ENCODE results near the gene PRSS33. TPM values are rescaled to one million over a fixed set of nuclear protein-coding genes. Genes with fewer than 3 reads are reported as not detected.

The PRSS33 gene
- polyA plus RNA-seq (2011; rRNA removed) (not detected in 2 replicates), polyA plus RNA-seq (2017; fragmentation: RNase III; extraction: RNeasy Plus Mini Kit Qiagen cat#74134 plus additional on column Dnase treatment) (0.04 to 0.05 TPM in 2 of 3 replicates, not detected in the other), polyA minus RNA-seq (2011; rRNA and poly(A)+ RNA removed) (not detected in 2 replicates)
- polyA plus RNA-seq (2012; cell fraction: cytosol; rRNA removed), result 0.03 TPM in 1 of 2 replicates, not detected in the other
- polyA plus RNA-seq (2012; cell fraction: nucleus; rRNA removed), result not detected in 2 replicates

GRCh38 chr16:2787406-2787805 lies at the start of gene PRSS33:
TSS of gene PRSS33 (minus strand) at chr16:2787560. CDS start at chr16:2786547, 1,013 bp downstream.
- no peaks in the 10 kb centered on the region for H3K9me3 ChIP-seq
- no peaks in the 10 kb centered on the region for H3K4me1 ChIP-seq
- DNase-seq (ENCODE audit: low read depth in 1 of 2, low spot score in 1 of 2), result no peak
- CTCF ChIA-PET, result interaction anchor here (1.1 to 1.7 kb wide), 2 partner anchors 9 to 80 kb away, joined by 4 to 5 read pairs; no protein-coding TSS in a partner anchor
- H3K27ac ChIP-seq, result 0 out of 6 replicates have a peak within 1 kb of the TSS, but pooled peaks of 1 of the 2 experiments have one; percentile 34
- no peak for FAIRE-seq
- POLR2A ChIA-PET, result no interaction called here
- H3K4me2 ChIP-seq, result no peak within 1 kb of the TSS
- H3K4me3 ChIP-seq, result no peak within 1 kb of the TSS
- no peak for TF ChIP-seq ATOH8 (CRISPR knock-in tag; IDR thresholded peaks at IDR 0.05; ENCODE audit: low read depth)
- no peak for TF ChIP-seq MAFK (IDR thresholded peaks at IDR 0.05; ENCODE audit: partially characterized antibody)
- no peak for TF ChIP-seq POLR2AphosphoS2 (conservative IDR thresholded peaks at IDR 0.05; ENCODE audit: low read length)
- TF ChIP-seq MAZ (IDR thresholded peaks at IDR 0.05; ENCODE audit: borderline replicate concordance, low read depth, low read length), result no peak
- TF ChIP-seq EP300 (IDR thresholded peaks at IDR 0.05), result no peak
- TF ChIP-seq RARB (CRISPR knock-in tag; IDR thresholded peaks at IDR 0.05), result no peak
- no peak for TF ChIP-seq TFCP2L1 (CRISPR knock-in tag; IDR thresholded peaks at IDR 0.05)
- TF ChIP-seq EHMT2 (IDR thresholded peaks at IDR 0.05; ENCODE audit: low read depth), result no peak
- no peak for TF ChIP-seq RCOR1 (IDR thresholded peaks at IDR 0.05; ENCODE audit: low read depth, low read length)
- TF ChIP-seq FOSL2 (IDR thresholded peaks at IDR 0.05), result no peak
- TF ChIP-seq FOSL2 (CRISPR knock-in tag; IDR thresholded peaks at IDR 0.05), result no peak
- TF ChIP-seq NPAS2 (CRISPR knock-in tag; IDR thresholded peaks at IDR 0.05; ENCODE audit: borderline replicate concordance), result no peak
- TF ChIP-seq RFX5 (IDR thresholded peaks at IDR 0.05), result no peak
- TF ChIP-seq BCL3 (IDR thresholded peaks at IDR 0.05), result no peak
- TF ChIP-seq HOXB13 (CRISPR knock-in tag; IDR thresholded peaks at IDR 0.05; ENCODE audit: low read depth), result no peak
- ATAC-seq, result 0 out of 6 replicates have a peak, but pooled peaks of 1 of the 2 experiments have one; percentile 11
- 46% methylated on average over 7 of the region's 10 CpGs for WGBS (ENCODE audit: missing lambda C conversion rate)

- peak overlapping the region; percentile 79 to 90 for H3K27ac ChIP-seq
- peaks cover 41% of the 10 kb centered on the region for H3K4me1 ChIP-seq
- no peak overlapping the region for H3K4me3 ChIP-seq
- 84% methylated on average over 13 of the region's 13 CpGs for WGBS (ENCODE audit: missing lambda C conversion rate)
- DNase-seq (ENCODE audit: low read depth in 1 of 2, low spot score in 1 of 2) (no peak), ATAC-seq (no peak), FAIRE-seq (no peak)
- CTCF ChIA-PET, result interaction anchor here (1.0 to 1.6 kb wide), 2 partner anchors 31 to 82 kb away, joined by 3 to 10 read pairs; no protein-coding TSS in a partner anchor
- no peaks in the 10 kb centered on the region for H3K9me3 ChIP-seq
- POLR2A ChIA-PET, result interaction anchor here (0.8 kb wide), 1 partner anchor 31 kb away, joined by 4 read pairs; no protein-coding TSS in a partner anchor
- H3K4me2 ChIP-seq, result peak overlapping the region; percentile 60
- no peak for TF ChIP-seq CBX8 (IDR thresholded peaks at IDR 0.05)
- TF ChIP-seq HMGXB4 (CRISPR knock-in tag; IDR thresholded peaks at IDR 0.05; ENCODE audit: borderline replicate concordance), result no peak
- no peak for TF ChIP-seq ELK1 (IDR thresholded peaks at IDR 0.05; ENCODE audit: low read depth, low read length)
- TF ChIP-seq NPAS2 (CRISPR knock-in tag; IDR thresholded peaks at IDR 0.05; ENCODE audit: borderline replicate concordance), result no peak
- TF ChIP-seq RNF2 (IDR thresholded peaks at IDR 0.05; ENCODE audit: borderline replicate concordance, low read depth), result no peak
- TF ChIP-seq FOSB (CRISPR knock-in tag; IDR thresholded peaks at IDR 0.05), result no peak
- no peak for TF ChIP-seq ZSCAN20 (CRISPR knock-in tag; IDR thresholded peaks at IDR 0.05)
- TF ChIP-seq E2F6 (IDR thresholded peaks at IDR 0.05; ENCODE audit: borderline replicate concordance, low read depth), result no peak
- no peak for TF ChIP-seq CBX2 (IDR thresholded peaks at IDR 0.05; ENCODE audit: borderline replicate concordance, low read depth)
- TF ChIP-seq HDAC2 (IDR thresholded peaks at IDR 0.05), result no peak
- no peak for TF ChIP-seq RFX5 (IDR thresholded peaks at IDR 0.05)
- TF ChIP-seq NFE2L2 (conservative IDR thresholded peaks at IDR 0.05; ENCODE audit: low read length), result no peak
- no peak for TF ChIP-seq FOSL2 (IDR thresholded peaks at IDR 0.05)
- no peak for TF ChIP-seq FOSL2 (CRISPR knock-in tag; IDR thresholded peaks at IDR 0.05)
- TF ChIP-seq KDM1A (IDR thresholded peaks at IDR 0.05; ENCODE audit: low read depth), result no peak
- TF ChIP-seq JUNB (IDR thresholded peaks at IDR 0.05), result no peak
- no peak for TF ChIP-seq EP300 (IDR thresholded peaks at IDR 0.05)
- no peak for TF ChIP-seq HOXB13 (CRISPR knock-in tag; IDR thresholded peaks at IDR 0.05; ENCODE audit: low read depth)
- no peak for TF ChIP-seq CHD2 (IDR thresholded peaks at IDR 0.05; ENCODE audit: low read length, partially characterized antibody)
Observed at GRCh38 chr16:2836646-2837508, 49.5 kb upstream of the PRSS33 start.
